ENCODE data around the gene CDH4.

CDH4 gene

GRCh38 chr20:61314326-61315010 lies 62.4 kb downstream of the CDH4 start:
- CTCF ChIA-PET, result interaction anchor here (0.5 to 0.7 kb wide), 3 partner anchors 157 to 1108 kb away, joined by 3 read pairs; no protein-coding TSS in a partner anchor
- no peak overlapping the region for H3K27ac ChIP-seq
- POLR2A ChIA-PET (ENCODE audit: low non-redundant PET), result no interaction called here
- no peak for DNase-seq (ENCODE audit: low spot score)
- no peak for TF ChIP-seq CTCF (conservative IDR thresholded peaks at IDR 0.05; ENCODE audit: low read depth)

GRCh38 chr20:61315319-61315718 lies 63.3 kb downstream of the CDH4 start:
- CTCF ChIA-PET, result no interaction called here
- no peak overlapping the region for H3K27ac ChIP-seq
- POLR2A ChIA-PET (ENCODE audit: low non-redundant PET), result no interaction called here
- no peak for TF ChIP-seq CTCF (conservative IDR thresholded peaks at IDR 0.05; ENCODE audit: low read depth)
- DNase-seq (ENCODE audit: low spot score), result no peak

- ChIA-PET POLR2A (ENCODE audit: low non-redundant PET) (no interaction called here), CTCF (no interaction called here)
- no peak overlapping the region for H3K27ac ChIP-seq
- no peak for TF ChIP-seq CTCF (conservative IDR thresholded peaks at IDR 0.05; ENCODE audit: low read depth)
- no peak for DNase-seq (ENCODE audit: low spot score)
Measured at GRCh38 chr20:61316346-61316745, 64.3 kb downstream of the CDH4 start.

GRCh38 chr20:61317966-61318530 lies 66.0 kb downstream of the CDH4 start:
- TF ChIP-seq CTCF (conservative IDR thresholded peaks at IDR 0.05; ENCODE audit: low read depth), result no peak
- CTCF ChIA-PET, result no interaction called here
- POLR2A ChIA-PET (ENCODE audit: low non-redundant PET), result no interaction called here
- DNase-seq (ENCODE audit: low spot score), result no peak
- H3K27ac ChIP-seq, result no peak overlapping the region

GRCh38 chr20:61320691-61321425 lies 68.8 kb downstream of the CDH4 start:
- TF ChIP-seq CTCF (conservative IDR thresholded peaks at IDR 0.05; ENCODE audit: low read depth), result no peak

GRCh38 chr20:61321481-61321880 lies 69.4 kb downstream of the CDH4 start:
- no peak overlapping the region for H3K27ac ChIP-seq
- no peak for TF ChIP-seq CTCF (conservative IDR thresholded peaks at IDR 0.05; ENCODE audit: low read depth)
- CTCF ChIA-PET, result interaction anchor here (0.6 kb wide), 2 partner anchors 13 to 566 kb away, joined by 3 read pairs; no protein-coding TSS in a partner anchor
- no peak for DNase-seq (ENCODE audit: low spot score)
- POLR2A ChIA-PET (ENCODE audit: low non-redundant PET), result no interaction called here

More at GRCh38 chr20:61320691-61321425, 68.8 kb downstream of the CDH4 start:
- H3K27ac ChIP-seq, result no peak overlapping the region
- POLR2A ChIA-PET (ENCODE audit: low non-redundant PET), result no interaction called here
- no peak for DNase-seq (ENCODE audit: low spot score)
- CTCF ChIA-PET, result no interaction called here
